HG03442 (cell line): ENCODE data around the gene KLHL33.
A peak's percentile ranks its signal among the peaks of the same experiment; 100 is the strongest.

ENCODE experiments used
- ATAC-seq: cut with Tn5 transposase; IDR thresholded peaks from one replicate; pipeline ENCODE4 v1.9.1; 2021; ENCODE audit warnings: mild to moderate bottlenecking, moderate library complexity; ENCODE audit not compliant: unreplicated experiment

The KLHL33 gene, protein sequence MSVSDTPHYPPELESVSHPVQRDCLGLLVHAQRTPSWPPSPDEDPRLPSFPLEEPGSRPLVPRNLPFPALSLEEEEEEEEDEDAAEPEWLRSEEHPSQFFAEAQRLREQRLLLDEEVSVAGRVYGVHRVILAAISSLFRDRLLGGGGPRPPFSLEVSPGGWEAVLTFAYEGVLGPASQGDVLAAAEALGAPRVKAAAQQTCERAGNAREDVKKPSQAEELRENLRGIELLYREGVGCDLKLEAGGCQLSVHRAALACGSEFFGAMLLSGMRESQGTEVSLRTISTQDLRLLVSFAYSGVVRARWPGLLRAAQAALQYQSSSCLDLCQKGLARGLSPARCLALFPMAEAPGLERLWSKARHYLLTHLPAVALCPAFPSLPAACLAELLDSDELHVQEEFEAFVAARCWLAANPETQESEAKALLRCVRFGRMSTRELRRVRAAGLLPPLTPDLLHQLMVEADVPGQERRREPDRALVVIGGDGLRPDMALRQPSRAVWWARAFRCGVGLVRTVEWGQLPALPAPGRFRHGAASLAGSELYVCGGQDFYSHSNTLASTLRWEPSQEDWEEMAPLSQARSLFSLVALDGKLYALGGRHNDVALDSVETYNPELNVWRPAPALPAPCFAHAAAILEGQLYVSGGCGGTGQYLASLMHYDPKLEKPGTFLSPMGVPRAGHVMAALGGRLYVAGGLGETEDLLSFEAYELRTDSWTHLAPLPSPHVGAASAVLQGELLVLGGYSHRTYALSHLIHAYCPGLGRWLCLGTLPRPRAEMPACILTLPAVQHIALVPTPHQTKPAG

DNA sequence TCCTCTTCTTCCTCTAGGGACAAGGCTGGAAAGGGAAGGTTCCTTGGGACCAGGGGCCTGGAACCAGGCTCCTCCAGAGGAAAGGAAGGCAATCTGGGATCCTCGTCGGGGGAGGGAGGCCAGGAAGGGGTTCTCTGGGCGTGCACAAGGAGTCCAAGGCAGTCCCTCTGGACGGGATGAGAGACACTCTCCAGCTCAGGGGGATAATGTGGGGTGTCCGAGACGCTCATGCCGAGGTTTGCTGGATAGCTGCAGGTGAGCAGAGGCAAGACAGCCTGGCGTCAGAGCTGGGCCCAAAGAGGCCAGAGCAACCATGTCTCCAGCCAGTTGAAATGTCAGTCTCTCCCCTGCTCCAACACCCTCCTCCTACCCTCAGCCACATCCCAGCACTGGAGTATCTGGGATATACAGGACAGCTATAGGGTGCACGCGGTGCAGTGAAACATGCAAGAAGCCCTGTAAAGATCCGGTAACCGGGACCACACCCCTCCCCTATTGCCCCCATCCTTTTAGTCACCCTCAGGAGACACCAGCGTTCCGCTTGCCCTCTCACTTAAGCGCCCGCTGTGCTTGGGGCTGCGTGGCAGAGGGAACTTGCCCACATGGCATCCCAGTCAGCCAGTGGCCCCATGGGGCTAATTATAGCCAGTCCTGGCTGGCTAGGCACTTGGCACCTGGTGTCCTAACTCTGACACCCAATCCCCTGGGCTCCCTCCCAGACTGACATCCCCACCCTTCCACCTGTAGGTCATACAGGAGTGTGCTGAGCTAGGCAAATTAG is at the start of gene KLHL33:
TSS of gene KLHL33 (minus strand) at position 585 of the 781 bp plus-strand sequence. CDS start at position 230, 355 bp downstream.
- no peak for ATAC-seq

DNA sequence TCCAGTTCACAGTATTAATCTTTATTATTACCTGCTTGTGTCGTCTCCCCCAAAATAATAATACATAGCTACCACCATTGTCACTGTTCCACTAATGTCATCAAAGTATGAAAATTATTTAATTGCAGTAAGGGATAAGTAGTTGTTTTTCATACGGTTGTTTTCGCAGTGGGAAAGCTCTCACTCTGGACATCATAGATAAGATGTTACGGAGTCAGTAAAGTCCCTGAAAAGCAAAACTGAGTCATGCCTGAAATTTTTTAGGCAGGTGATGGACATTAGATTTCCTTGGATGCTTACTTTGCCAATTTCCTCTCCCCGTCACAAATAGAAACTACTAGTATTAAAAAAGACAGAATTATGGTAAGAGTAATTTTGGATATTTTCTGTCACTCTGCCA is 46.4 kb upstream of the KLHL33 start:
- no peak for ATAC-seq

DNA sequence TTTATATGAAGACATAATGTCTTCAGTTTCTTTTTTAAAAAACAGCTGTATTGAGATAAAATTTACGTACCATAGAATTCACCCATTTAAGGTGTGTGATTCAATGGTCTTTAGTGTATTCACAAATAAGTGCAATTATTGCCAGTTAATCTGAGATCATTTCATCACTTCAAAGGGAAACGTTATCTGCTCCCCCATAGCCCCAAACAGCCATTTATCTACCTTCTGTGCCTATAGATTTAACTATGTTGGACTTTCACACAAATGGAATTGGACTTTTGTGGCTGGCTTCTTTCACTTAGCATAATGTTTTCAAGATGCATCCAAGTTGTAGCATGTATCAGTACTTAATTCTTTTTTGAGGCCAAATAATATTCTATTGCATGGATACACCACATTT is 42.9 kb upstream of the KLHL33 start:
- no peak for ATAC-seq

DNA sequence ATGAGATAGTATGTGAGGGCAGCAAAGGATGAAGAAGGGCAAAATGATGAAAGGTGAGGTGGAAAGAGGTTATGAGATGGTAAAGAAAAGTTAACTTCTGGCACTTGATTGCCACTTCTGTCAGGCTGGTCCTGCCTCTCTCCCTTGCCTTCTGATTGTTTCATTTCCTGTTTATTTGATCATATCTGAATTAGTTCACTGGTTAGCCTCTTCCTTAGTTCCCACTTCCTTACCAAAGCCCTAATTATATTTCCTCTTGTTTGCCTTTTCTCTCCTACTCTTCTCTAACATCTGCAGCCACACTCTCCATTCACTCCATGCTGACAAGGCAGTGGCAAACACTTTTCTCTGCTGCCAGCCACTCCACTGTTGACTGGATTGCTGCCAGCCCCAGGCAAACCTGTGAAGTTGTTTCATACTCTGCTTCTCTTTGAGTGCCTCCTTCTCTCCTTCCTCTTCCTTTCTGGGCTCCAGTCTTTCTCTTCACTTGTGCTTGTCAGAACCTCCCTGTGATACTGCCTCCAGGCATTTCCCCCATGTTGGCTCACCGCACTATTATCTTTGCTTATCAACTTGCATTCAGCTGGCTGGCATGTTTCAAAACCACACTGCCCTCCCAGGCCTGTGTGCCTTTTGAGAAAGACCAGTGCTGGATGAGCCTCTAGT is 41.4 kb upstream of the KLHL33 start:
- no peak for ATAC-seq

DNA sequence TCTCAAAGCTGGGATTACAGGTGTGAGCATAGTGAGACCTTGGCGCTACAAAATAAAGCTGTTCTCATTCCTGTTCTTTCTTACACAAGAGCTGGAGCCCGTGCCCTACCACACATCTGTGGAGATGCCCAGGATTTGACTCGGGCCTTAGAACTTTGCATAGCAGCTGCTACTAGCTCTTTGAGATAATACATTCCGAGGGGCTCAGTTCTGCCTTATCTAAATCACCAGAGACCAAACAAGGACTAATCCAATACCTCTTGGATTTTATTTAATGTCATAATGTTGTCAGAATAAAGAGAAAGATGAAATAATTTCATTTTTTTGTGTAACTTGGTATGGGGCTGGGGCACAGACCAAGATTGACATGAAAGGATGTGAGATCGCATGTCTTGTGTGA is 40.8 kb upstream of the KLHL33 start:
- ATAC-seq: no peak

DNA sequence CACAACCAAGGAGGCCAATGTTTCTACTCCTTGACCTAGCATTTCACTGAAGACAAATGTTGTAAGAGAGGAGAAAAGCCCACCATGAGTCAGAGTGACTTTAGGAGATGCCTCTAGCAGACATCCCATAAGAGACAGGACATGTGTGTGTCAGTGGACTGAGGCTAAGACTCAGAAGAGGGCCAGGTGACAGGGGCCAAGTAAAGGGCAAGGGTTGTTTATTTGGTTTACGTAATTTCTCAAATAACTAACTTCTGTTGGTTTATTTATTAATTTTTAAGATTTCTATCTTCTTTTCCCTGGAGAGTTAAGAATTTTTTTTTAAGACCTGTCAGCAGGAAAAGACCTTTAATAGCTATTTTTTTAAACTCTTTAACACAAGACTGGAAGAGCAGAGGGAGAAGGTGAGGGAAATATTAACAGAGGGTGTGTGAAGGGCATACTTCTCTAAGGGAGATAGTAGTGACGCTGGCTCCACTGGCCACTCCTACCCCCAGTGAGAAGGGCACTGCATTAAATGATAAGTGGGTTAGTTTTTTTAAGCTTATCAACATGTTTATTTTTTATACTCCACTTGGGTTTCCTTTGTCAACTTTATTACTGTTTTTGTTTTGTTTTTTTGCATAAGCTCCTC is 36.7 kb upstream of the KLHL33 start:
- no peak for ATAC-seq

DNA sequence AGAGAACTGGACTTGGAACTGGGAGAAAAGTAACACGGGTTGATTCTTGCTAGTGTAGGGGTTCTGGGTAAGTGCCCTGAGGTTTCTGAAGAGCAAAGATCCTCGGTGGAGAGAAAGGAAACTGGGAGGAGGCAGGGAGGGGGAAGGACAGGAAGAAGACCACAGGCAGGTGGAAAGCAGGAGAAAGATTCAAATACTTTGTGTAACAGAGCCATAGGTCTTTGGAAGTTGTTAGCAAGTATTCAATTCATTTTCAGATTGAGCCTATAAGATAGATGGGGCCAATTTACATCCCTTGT is 34.6 kb upstream of the KLHL33 start:
- ATAC-seq: no peak

DNA sequence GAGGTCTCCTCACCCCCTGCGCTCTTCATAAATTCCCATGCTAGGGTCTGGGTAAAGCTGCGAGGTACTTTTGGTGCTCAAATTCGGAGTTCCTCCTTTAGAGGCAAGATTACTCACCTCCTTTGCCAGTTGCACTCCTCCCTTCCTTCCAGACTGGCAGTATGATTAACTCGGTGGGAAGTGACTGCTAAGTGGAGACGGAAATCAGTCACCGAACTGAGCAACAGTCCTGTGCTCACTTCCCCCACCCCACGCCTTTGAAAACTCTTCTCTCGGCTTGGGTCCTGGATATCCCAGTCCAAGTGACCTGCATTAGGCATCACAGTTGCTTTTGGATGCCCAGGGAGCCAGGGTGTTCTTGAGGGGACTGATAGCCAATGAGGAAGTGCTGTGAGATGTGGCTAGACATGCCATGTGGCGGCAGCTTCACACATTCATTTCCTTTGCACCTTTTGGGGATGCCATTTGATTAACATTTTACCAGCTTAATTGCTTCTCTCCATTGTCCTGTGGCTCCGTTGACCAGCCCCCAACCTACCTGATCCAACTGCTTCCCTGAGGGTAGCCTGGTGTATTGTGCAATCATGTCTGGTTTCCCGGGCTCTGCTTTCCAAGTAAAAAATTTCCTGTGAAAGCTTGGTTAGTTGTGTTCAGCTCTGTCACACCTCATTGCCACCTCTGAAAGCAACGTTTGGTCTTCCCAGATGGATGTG is 34.1 kb upstream of the KLHL33 start:
- ATAC-seq: peak; percentile 27

DNA sequence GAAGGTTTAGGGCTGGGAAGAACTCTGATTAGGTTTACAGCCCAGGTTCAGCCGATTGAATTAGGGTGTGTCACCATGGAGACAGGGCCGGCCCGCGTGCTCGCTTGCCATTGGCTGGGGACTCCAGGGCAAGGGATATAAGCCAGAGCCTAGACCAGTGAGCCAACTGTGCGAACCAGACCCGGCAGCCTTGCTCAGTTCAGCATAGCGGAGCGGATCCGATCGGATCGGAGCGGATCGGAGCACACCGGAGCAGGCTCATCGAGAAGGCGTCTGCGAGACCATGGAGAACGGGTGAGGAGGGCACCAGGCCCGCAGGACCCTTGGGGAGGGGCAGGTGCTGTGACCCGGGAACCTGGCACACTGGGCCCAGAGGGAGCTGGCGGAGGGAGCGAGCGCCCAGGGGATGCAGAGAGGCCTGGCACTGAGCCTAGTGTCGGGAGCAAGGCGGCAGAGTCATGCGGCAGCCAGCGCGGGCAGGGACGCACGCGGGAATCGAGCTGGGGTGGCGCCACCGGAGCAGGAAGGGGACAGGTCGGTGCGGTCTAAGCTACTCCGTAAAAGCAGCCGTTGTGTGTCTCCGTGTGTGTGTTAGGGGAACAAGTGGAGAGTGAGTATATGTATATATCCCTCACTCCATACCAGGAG is 33.4 kb upstream of the KLHL33 start, which contains the start of gene PNP:
TSS of gene PNP (plus strand) at position 165 of the 648 bp plus-strand sequence. CDS start at position 284, 119 bp downstream.
- ATAC-seq: peak; percentile 96

DNA sequence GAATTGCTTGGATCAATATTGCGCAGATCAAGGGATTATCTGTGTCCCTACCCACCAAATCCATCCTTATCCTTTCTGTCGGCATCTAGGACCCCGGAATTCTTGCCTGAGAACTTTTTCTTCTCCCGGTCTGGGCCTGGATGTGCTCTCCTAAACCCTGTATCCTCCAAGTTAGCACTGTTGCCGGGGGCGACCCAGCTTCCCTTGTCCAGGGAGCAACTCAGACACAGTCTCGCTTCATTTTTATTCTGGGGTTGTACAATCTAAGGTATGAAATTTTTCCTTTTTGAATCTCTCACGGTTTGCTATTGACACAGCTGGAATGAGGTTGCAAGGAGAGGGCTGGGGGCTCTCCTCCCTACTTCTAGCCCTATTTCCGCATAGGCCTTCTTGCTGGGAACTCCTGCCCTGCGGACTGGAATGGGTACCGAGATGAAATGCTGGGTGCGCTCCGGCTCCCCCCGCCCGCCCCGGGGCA is 32.8 kb upstream of the KLHL33 start:
- ATAC-seq: no peak

DNA sequence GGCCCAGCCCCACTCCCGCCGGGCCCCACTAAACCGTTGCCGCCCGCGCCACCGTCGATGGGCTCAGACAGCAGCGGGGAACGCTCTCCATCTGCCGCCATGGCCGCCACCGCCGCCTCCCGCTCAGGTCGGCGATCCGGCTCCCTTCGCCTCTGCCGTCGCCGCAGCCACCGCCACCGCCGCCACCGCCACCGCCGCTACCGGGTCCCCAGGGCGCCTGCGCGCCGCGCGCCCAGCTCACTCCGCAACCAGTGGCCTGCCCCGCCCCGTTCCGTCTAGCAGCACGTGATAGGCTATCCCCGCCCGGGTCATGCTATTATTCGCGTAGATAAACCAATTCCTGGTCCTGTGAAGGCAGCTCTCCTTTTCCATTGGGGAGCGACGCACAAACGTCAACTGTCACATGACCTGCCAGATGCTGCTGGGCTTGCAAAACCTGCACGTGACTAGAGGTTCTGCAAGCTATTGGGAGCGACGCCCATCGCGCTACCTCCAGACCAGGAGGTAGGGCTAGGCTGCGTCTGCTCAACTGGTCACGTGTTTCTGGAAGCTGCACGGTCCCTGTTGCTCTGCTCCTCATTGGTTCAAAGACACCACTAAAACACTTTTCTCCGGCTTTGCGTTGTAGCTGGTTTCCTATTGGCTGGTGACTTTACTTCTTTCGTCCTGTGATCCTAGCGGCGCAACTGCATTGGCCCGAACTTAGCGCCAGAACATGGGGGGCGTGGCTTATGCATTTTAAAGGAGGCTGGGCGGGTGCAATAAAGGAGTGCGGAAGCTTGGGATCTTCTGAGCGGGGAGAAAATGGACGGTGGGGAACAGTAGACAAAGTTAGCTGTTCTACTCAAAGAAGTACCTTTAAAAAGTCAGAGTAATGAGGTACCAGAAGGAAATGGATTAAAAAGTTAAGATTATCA is 25.5 kb upstream of the KLHL33 start, which contains the start of gene PIP4P1:
TSS of gene PIP4P1 (minus strand) at position 210 of the 917 bp plus-strand sequence. CDS start at position 101, 109 bp downstream.
- peak; percentile 93 for ATAC-seq

DNA sequence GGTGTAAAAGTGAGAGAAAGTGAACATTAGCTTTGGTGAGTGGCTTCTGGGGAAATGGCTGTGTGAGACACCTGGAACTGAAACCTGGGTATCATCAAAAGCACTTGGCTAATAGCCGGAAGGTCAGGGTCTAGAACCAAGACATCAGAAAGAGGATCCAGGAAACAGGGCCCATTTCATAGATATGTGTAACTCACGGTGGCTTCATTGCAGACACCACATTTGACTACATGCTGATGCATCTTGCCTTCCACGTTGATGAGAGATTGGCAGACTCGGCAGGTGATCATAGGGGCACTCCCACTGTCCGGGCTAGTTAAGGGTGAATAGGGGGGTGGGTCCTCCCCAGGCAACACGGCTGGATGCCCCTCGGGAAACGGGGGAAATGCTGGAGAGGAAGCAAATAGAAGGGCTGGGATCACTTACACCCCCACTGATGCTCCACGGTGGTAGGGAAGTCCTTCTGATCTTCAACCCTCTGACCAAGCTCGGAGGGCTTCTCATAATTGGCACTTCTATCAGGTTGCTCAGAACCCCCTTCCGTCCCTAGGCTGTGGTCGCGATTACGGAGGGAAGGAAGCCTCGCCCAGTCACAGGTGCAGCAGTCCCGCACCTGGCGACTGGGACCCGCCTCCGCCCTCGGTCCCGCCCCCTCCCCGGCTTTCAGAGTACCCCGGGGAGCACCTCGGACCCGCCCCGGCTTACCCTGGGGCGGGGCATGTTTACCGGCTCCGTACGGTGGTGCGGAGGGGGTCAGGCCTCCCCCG is 24.7 kb upstream of the KLHL33 start:
- ATAC-seq: peak; percentile 1

DNA sequence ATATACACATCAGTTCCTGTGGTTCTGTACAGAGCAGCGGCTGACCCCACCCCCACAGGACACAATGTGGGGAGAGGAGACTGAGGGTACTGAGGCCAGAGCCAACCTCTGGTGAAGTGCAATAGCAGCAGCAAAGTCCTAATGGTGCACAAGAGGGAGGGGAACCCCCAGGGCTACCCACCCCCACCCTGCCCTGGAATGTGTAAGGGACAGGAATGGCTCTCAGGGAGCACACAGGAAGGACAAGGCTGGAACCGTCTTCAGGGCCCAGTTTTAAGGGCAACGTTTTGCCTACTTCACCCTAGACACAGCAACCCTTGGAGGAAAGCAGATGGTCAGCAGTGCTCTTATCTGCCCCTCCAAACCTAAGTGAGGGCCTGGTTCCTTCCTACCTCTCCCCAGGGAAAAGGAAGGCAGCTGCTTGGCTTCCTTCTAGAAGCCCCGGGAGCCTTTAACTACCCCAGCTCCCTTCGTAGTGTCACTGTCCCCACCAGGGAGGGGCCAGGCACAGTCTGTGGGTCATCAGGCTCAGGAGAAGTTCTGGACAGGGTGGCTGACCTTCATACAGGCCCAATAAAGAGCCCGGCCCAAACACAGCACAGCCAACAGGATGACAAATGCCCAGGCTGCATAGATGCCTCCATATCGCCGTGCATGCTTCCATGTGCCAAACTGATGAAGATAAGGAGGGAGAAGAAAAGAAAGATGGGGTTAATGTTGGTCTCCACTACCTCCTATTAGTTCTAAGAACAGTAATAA is 22.2 kb upstream of the KLHL33 start:
- ATAC-seq: no peak

DNA sequence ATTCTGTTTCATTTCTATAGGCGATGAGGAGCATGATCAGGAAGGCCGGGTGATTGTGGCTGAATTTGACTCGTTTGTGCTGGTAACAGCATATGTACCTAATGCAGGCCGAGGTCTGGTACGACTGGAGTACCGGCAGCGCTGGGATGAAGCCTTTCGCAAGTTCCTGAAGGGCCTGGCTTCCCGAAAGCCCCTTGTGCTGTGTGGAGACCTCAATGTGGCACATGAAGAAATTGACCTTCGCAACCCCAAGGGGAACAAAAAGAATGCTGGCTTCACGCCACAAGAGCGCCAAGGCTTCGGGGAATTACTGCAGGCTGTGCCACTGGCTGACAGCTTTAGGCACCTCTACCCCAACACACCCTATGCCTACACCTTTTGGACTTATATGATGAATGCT is 21.0 kb upstream of the KLHL33 start:
- no peak for ATAC-seq

DNA sequence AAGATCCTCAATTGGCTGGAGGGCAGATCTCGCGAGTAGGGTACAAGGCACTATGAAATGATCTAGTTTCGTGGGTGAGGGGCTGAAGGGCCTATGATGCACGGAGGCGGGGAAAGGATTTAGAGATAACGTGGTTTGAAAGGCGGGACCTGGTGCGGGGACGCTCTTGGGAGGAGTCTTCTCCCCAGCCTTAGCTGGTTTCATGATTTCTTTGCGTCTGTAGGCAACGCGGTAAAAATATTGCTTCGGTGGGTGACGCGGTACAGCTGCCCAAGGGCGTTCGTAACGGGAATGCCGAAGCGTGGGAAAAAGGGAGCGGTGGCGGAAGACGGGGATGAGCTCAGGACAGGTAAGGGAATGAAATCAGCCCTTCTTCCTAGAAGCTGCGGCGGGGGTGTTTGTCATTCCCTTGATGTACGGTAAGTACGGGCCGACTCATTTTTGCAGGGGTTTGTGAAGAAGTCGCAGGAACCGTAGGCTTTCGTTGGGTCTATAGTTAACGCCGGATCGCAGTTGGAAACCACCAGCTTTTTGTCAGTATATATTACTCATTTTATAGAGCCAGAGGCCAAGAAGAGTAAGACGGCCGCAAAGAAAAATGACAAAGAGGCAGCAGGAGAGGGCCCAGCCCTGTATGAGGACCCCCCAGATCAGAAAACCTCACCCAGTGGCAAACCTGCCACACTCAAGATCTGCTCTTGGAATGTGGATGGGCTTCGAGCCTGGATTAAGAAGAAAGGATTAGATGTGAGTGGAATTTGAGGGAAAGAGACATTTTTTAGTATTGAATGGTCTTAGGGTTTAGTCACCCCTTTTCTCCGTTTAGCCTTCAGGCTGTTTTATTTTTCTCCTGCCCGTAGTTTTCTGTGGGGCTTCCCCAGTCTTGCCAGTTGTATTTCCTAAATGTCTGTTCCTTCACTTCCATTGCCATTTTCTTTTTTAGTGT is 19.7 kb upstream of the KLHL33 start:
- ATAC-seq: peak; percentile 42
